Vagina (tissue), 2 donors: Measurements from ENCODE around the gene TPT1.
"Not testable (repeated sequence)": the region's sequence is repeated elsewhere in the genome, so short reads cannot be mapped to it uniquely, and the experiment has no call there.

Experiments used
- POLR2A ChIP-seq, 2 donors: fragments of 450-650 bp; IDR thresholded peaks; one replicate each; pipeline ENCODE4 v1.6.1; 2017; ENCODE audit warnings: antibody characterized with exemption in 2 of 2, mild to moderate bottlenecking in 2 of 2, moderate library complexity in 2 of 2
- POLR2AphosphoS5 ChIP-seq, 2 donors: sonication (generic); formaldehyde crosslinking; IDR thresholded peaks; one replicate each; pipeline ENCODE4 v1.9.0; 2017; ENCODE audit warnings: antibody characterized with exemption in 2 of 2, mild to moderate bottlenecking in 2 of 2, low read depth in 1 of 2; ENCODE audit not compliant: insufficient read depth in 1 of 2
- TF ChIP-seq, protein P1 (sequence below), 3 experiments: fragments of 450-650 bp in 2 of 3; fragments of 200-600 bp in 1 of 3; sonication (generic) in 1 of 3; IDR thresholded peaks; one replicate each; pipeline ENCODE4 v1.5.1; 2017 to 2019; ENCODE audit warnings: antibody characterized with exemption in 3 of 3, mild to moderate bottlenecking in 2 of 3, moderate library complexity in 2 of 3

DNA sequence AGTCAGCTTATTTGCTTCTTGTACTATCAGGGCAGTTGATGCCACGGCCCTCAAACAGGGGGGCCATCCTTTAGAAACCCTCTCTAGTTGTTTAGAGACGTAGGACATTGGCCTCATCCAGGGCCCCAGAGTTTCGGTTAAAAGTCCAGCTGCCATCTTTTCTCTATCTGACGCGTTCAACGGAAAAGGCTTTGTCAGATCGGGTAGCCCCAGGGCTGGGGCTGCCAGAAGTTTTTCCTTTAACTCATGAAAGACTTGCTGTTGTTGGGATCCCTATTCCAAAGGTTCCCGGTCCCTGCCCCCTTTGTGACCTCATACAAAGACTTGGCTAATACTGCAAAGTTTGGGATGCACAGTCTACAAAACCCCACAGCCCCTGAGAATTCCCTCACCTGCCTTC is 37.8 kb upstream of the TPT1 start:
- TF ChIP-seq, protein P1, sequence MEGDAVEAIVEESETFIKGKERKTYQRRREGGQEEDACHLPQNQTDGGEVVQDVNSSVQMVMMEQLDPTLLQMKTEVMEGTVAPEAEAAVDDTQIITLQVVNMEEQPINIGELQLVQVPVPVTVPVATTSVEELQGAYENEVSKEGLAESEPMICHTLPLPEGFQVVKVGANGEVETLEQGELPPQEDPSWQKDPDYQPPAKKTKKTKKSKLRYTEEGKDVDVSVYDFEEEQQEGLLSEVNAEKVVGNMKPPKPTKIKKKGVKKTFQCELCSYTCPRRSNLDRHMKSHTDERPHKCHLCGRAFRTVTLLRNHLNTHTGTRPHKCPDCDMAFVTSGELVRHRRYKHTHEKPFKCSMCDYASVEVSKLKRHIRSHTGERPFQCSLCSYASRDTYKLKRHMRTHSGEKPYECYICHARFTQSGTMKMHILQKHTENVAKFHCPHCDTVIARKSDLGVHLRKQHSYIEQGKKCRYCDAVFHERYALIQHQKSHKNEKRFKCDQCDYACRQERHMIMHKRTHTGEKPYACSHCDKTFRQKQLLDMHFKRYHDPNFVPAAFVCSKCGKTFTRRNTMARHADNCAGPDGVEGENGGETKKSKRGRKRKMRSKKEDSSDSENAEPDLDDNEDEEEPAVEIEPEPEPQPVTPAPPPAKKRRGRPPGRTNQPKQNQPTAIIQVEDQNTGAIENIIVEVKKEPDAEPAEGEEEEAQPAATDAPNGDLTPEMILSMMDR (IDR thresholded peaks at IDR 0.05), result not testable (repeated sequence)
- TF ChIP-seq POLR2A (IDR thresholded peaks at IDR 0.05); POLR2AphosphoS5 (IDR thresholded peaks at IDR 0.05; ENCODE audit: insufficient read depth in 1 of 2, low read depth in 1 of 2): not testable (repeated sequence)
